HL-60/S4 (cell line): ENCODE results near the gene OR52B6.
"Not testable (repeated sequence)": the region's sequence is repeated elsewhere in the genome, so short reads cannot be mapped to it uniquely, and the experiment has no call there.

Experiments
- in situ Hi-C: fragments of 300-500 bp; cut with MboI; formaldehyde crosslinking; loops from 2 replicates; pipeline ENCODE4 v1.14.3; 2022; ENCODE audit warnings: low sequenced_read_pairs

The OR52B6 gene

GRCh38 chr11:5593146-5593545, 12.5 kb downstream of the OR52B6 start:
- in situ Hi-C loops, result no loop called here

GRCh38 chr11:5596607-5597201, 16.0 kb downstream of the OR52B6 start, which contains the start of gene TRIM6:
Gene TRIM6 (plus strand): TSS chr11:5596637. CDS start chr11:5596898, 261 bp downstream.
- in situ Hi-C loops, result no loop called here

- in situ Hi-C loops, result no loop called here
Measured at GRCh38 chr11:5597953-5598352, 17.3 kb downstream of the OR52B6 start.

- in situ Hi-C loops, result no loop called here
Measured at GRCh38 chr11:5600374-5600851, 19.7 kb downstream of the OR52B6 start.

- in situ Hi-C loops, result not testable (repeated sequence)
Measured at GRCh38 chr11:5602791-5603190, 22.1 kb downstream of the OR52B6 start.

- in situ Hi-C loops, result no loop called here
Measured at GRCh38 chr11:5603326-5603725, 22.6 kb downstream of the OR52B6 start.

GRCh38 chr11:5604896-5605295, 24.2 kb downstream of the OR52B6 start:
- in situ Hi-C loops, result no loop called here

- in situ Hi-C loops, result no loop called here
Measured at GRCh38 chr11:5605849-5606248, 25.2 kb downstream of the OR52B6 start.

GRCh38 chr11:5608808-5609207, 28.1 kb downstream of the OR52B6 start:
- in situ Hi-C loops, result no loop called here

GRCh38 chr11:5610446-5610845, 29.8 kb downstream of the OR52B6 start:
- in situ Hi-C loops, result no loop called here

- in situ Hi-C loops, result no loop called here
Measured at GRCh38 chr11:5611627-5612026, 30.9 kb downstream of the OR52B6 start.

GRCh38 chr11:5618807-5619206, 38.1 kb downstream of the OR52B6 start:
- in situ Hi-C loops, result no loop called here

- in situ Hi-C loops, result no loop called here
Measured at GRCh38 chr11:5620651-5621521, 40.2 kb downstream of the OR52B6 start.

GRCh38 chr11:5621580-5621979, 40.9 kb downstream of the OR52B6 start:
- in situ Hi-C loops, result no loop called here

GRCh38 chr11:5622802-5623201, 42.1 kb downstream of the OR52B6 start:
- in situ Hi-C loops, result no loop called here

GRCh38 chr11:5624489-5625279, 44.0 kb downstream of the OR52B6 start, which contains the start of gene TRIM34:
Gene TRIM34 (plus strand): TSS chr11:5625001. CDS start chr11:5632332, 7,331 bp downstream.
- in situ Hi-C loops, result no loop called here

GRCh38 chr11:5625281-5625680, 44.6 kb downstream of the OR52B6 start:
- in situ Hi-C loops, result no loop called here

- in situ Hi-C loops, result no loop called here
Measured at GRCh38 chr11:5626196-5626595, 45.5 kb downstream of the OR52B6 start.

- in situ Hi-C loops, result no loop called here
Measured at GRCh38 chr11:5631417-5631816, 50.7 kb downstream of the OR52B6 start.
